ENCODE data around the gene TNNT2. TPM values are rescaled to one million over a fixed set of nuclear protein-coding genes. Genes with fewer than 3 reads are reported as not detected.

Gene TNNT2
- total RNA-seq, 1 experiment from 2014 or later, result not detected

DNA sequence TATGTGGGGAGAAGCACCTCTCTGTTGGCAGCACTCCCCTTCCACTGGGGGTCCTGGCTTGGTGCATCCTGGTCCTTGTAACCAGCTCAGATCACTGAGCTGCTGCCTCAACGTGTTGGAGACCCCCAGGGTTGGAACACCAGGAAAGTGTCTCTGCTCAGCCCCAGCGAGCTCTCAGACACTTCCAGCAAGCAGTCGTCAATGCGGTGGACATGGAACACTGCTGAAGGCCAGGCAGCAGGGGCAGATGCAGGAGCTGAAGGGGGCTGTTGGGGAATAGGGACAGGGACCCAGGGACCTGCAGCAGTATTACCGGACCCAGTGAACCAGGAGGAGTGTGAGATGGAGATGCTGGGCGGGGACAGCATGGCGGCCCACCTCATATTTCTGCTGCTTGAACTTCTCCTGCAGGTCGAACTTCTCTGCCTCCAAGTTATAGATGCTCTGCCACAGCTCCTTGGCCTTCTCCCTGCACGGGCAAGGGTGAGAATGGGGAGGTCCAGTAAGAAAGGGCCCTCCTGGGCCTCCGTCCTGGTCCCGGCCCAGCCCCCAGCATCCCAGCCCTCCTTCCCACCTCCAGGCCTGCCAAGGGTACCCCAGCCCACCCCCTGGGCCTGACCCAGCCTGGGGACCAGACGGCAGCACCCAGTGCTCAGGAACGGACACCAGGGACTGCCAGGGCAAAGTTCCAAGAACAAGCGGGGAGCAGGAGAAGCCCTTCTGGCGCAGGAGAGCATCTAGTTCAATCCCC lies 16.4 kb downstream of the TNNT2 start:
- H3K4me3 ChIP-seq (ENCODE audit: low read depth in 2 of 2, low read length in 2 of 2), result no peak overlapping the region
- CTCF ChIA-PET, result interaction anchor here (0.6 to 0.9 kb wide), 2 partner anchors 107 to 340 kb away, joined by 3 to 4 read pairs; no protein-coding TSS in a partner anchor
- no peak for DNase-seq (ENCODE audit: low read depth, low spot score)
- POLR2A ChIA-PET, result no interaction called here
- no peaks in the 10 kb centered on the region for H3K4me1 ChIP-seq (ENCODE audit: control insufficient read depth, insufficient read depth, low read length)
- no peak overlapping the region for H3K27ac ChIP-seq (ENCODE audit: low read length)
- no peak for ATAC-seq
- no TSS peak for BruUV-seq (replicated peaks)
- no peaks in the 10 kb centered on the region for H3K9me3 ChIP-seq (ENCODE audit: control insufficient read depth, insufficient read depth, low read depth, low read length)
- TF ChIP-seq POLR2AphosphoS5 (IDR thresholded peaks at IDR 0.05; ENCODE audit: low read depth, low read length), result no peak
- TF ChIP-seq REST (IDR thresholded peaks at IDR 0.05; ENCODE audit: insufficient read depth in 1 of 2, low read depth in 2 of 2, low read length in 1 of 2), result no peak
- no peak for TF ChIP-seq SIN3A (IDR thresholded peaks at IDR 0.05; ENCODE audit: borderline replicate concordance, insufficient read depth, low read depth, low read length)
- no peak for TF ChIP-seq TCF7L2 (IDR thresholded peaks at IDR 0.05; ENCODE audit: low read depth, low read length)
- TF ChIP-seq CTCF (IDR thresholded peaks at IDR 0.05), result no peak
- in situ Hi-C loops (cut with HindIII; ENCODE audit: low pct_unique_long_range_greater_than_20kb, low sequenced_read_pairs), result no loop called here
- intact Hi-C loops (cut with micrococcal nuclease; ENCODE audit: unreplicated experiment), result loop anchor here (2.0 kb wide), 1 partner anchor 106 kb away; no protein-coding TSS in a partner anchor
- H3K36me3 ChIP-seq (ENCODE audit: control insufficient read depth, insufficient read depth, low read length), result no peaks in the 10 kb centered on the region
- H3K27me3 ChIP-seq (ENCODE audit: control insufficient read depth, insufficient read depth, low read length), result no peaks in the 10 kb centered on the region; the same call in 1 of the 2 replicates

- in situ Hi-C loops (cut with HindIII; ENCODE audit: low pct_unique_long_range_greater_than_20kb, low sequenced_read_pairs) (no loop called here), intact Hi-C loops (cut with micrococcal nuclease; ENCODE audit: unreplicated experiment) (loop anchor here (2.0 kb wide), 1 partner anchor 106 kb away; no protein-coding TSS in a partner anchor)
- no TSS peak for BruUV-seq (replicated peaks)
- Histone ChIP-seq H3K27me3 (ENCODE audit: control insufficient read depth, insufficient read depth, low read length) (no peaks in the 10 kb centered on the region; the same call in 1 of the 2 replicates), H3K27ac (ENCODE audit: low read length) (no peak overlapping the region), H3K4me1 (ENCODE audit: control insufficient read depth, insufficient read depth, low read length) (no peaks in the 10 kb centered on the region), H3K4me3 (ENCODE audit: low read depth in 2 of 2, low read length in 2 of 2) (no peak overlapping the region), H3K9me3 (ENCODE audit: control insufficient read depth, insufficient read depth, low read depth, low read length) (no peaks in the 10 kb centered on the region), H3K36me3 (ENCODE audit: control insufficient read depth, insufficient read depth, low read length) (no peaks in the 10 kb centered on the region)
- ChIA-PET POLR2A (no interaction called here), CTCF (no interaction called here)
- TF ChIP-seq REST (IDR thresholded peaks at IDR 0.05; ENCODE audit: insufficient read depth in 1 of 2, low read depth in 2 of 2, low read length in 1 of 2) (no peak), POLR2AphosphoS5 (IDR thresholded peaks at IDR 0.05; ENCODE audit: low read depth, low read length) (no peak), SIN3A (IDR thresholded peaks at IDR 0.05; ENCODE audit: borderline replicate concordance, insufficient read depth, low read depth, low read length) (no peak), TCF7L2 (IDR thresholded peaks at IDR 0.05; ENCODE audit: low read depth, low read length) (no peak), CTCF (IDR thresholded peaks at IDR 0.05) (no peak)
- DNase-seq (ENCODE audit: low read depth, low spot score) (no peak), ATAC-seq (no peak)
Observed at GRCh38 chr1:201360486-201360885, 17.0 kb downstream of the TNNT2 start.

All from Panc1 (cell line).